Cardiac fibroblast (primary cell): ENCODE results near the gene CAPN2.

Experiments
- DNase-seq, 2 donors: peaks; one replicate each; pipeline versions ENCODE4 v3.0.0 to v3.0.0-alpha.2; 2010; ENCODE audit warnings: low read depth in 2 of 2
- H3K4me3 ChIP-seq, 2 donors: replicated peaks in 1 of 2; 1 replicate in 1 of 2; 2 replicates in 1 of 2; pipeline ENCODE4 v1.5.1; 2011; ENCODE audit warnings: low read depth in 2 of 2, low read length in 2 of 2, mild to moderate bottlenecking in 2 of 2, moderate library complexity in 1 of 2
- CTCF ChIP-seq: IDR thresholded peaks from one replicate; pipeline ENCODE4 v1.5.1; 2011; ENCODE audit warnings: low read depth, mild to moderate bottlenecking, low read length, inconsistent platforms

Gene CAPN2

GRCh38 chr1:223776075-223776814 is 63.9 kb downstream of the CAPN2 start:
- H3K4me3 ChIP-seq = no peak overlapping the region
- no peak for TF ChIP-seq CTCF
- peak; percentile 75 to 95 for DNase-seq

DNA sequence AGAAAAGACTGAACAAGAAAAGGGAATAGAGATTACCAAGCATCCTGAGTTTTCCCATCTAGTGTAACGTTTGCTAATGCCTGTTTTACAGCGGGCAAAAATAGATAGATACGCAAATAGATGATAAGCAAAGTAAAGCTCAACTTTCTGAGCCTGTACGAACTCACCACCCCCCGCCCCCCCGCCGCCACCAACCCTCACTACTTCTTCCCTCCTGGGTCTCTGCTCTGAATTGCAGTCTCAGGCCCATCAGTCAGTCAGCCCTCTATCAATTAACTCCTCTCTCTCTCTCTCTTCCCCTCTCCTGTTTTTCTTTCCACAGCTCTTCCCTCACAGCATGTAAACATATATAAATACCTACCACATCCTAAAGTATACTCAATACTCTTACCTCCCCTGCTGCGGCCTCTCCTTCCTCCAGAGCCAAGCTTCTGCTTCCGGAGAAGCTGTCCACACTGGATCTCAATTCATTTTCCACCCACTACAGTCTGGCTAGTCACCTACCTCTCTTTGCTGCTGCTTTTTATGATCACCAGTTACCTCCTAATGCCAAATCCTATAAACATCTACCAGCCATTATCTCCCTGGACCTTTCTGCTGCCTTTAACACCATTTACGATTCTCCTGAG is 64.6 kb downstream of the CAPN2 start:
- H3K4me3 ChIP-seq = no peak overlapping the region
- TF ChIP-seq CTCF = no peak
- peak in 1 of 2 donors; percentile 21 for DNase-seq

DNA sequence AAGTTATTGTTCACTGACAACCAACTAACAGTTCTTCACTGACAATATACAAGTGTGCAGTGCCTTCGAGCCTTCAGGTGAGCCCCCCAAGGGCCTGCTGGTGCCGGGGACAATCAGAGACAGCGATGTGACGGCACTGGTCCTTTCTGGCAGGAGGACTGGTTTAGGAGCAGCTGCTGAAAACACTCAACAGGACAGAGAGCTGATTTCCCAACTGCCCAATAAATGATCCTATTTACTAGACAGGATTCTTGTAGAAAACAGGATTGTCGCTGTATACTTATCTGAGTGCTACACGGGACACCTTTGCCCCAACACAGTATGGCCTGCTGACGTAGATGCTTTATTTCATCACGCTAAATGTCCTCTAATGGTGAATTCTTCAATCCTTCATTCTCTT is 68.0 kb downstream of the CAPN2 start:
- no peak for TF ChIP-seq CTCF
- DNase-seq = no peak

GRCh38 chr1:223780949-223781348 is 68.6 kb downstream of the CAPN2 start:
- no peak for DNase-seq
- H3K4me3 ChIP-seq = no peak overlapping the region
- no peak for TF ChIP-seq CTCF

More for the DNA sequence above, 68.0 kb downstream of the CAPN2 start:
- no peak overlapping the region for H3K4me3 ChIP-seq

DNA sequence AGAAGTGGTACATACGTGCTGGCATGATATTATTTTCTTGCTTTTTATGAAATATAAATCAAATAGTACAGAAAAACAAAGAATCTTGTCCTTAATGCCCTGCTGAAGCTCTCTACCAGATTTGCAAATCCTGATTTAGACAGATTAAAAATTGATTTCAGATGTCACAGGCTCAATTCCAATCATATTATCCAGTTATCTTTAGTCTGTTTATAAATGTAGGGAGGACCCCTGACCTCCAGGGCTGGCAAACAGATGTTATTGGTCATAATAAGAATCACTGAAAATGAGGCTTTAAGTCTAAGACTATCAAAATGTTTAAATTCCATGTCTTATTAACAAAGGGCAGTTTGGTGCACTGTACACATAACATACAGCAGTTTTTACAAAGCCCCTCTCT is 71.3 kb downstream of the CAPN2 start:
- no peak for DNase-seq
- H3K4me3 ChIP-seq = no peak overlapping the region
- TF ChIP-seq CTCF = no peak

DNA sequence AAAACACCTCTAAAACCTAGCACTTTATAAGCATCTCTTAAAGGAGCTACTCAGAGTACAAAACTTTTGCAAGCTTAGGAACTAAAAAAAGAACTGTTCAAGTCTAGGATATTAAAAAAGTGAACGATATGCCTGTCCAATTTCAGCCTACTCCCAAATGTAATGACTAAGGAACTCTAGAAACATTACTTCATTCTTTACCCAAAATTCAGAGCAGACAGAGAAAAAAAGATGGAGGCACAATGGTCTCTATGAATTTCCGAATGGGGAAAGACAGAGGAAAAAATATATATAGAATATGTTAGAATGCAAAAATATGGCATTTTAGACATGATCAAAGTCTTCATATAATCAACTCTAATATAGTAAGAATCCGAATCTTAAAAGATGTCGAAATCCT is 72.2 kb downstream of the CAPN2 start:
- H3K4me3 ChIP-seq = no peak overlapping the region
- no peak for TF ChIP-seq CTCF
- DNase-seq = no peak
